Esophagus squamous epithelium (tissue), 4 donors: Measurements from ENCODE around the gene NAV3.

Source experiments
- POLR2A ChIP-seq, 4 donors: fragments of 450-650 bp; IDR thresholded peaks; one replicate each; pipeline ENCODE4 v1.6.1; 2017; ENCODE audit warnings: antibody characterized with exemption in 4 of 4, mild to moderate bottlenecking in 4 of 4, moderate library complexity in 3 of 4
- TF ChIP-seq, protein P1 (sequence below), 6 experiments: fragments of 450-650 bp in 4 of 6; fragments of 200-600 bp in 2 of 6; sonication (generic) in 2 of 6; IDR thresholded peaks; one replicate each; pipeline ENCODE4 v1.5.1; 2016 to 2019; ENCODE audit warnings: antibody characterized with exemption in 6 of 6, mild to moderate bottlenecking in 4 of 6, moderate library complexity in 4 of 6

- TF ChIP-seq, protein P1, sequence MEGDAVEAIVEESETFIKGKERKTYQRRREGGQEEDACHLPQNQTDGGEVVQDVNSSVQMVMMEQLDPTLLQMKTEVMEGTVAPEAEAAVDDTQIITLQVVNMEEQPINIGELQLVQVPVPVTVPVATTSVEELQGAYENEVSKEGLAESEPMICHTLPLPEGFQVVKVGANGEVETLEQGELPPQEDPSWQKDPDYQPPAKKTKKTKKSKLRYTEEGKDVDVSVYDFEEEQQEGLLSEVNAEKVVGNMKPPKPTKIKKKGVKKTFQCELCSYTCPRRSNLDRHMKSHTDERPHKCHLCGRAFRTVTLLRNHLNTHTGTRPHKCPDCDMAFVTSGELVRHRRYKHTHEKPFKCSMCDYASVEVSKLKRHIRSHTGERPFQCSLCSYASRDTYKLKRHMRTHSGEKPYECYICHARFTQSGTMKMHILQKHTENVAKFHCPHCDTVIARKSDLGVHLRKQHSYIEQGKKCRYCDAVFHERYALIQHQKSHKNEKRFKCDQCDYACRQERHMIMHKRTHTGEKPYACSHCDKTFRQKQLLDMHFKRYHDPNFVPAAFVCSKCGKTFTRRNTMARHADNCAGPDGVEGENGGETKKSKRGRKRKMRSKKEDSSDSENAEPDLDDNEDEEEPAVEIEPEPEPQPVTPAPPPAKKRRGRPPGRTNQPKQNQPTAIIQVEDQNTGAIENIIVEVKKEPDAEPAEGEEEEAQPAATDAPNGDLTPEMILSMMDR (IDR thresholded peaks at IDR 0.05) = no peak
- TF ChIP-seq POLR2A (IDR thresholded peaks at IDR 0.05) = no peak
Measured at GRCh38 chr12:77821699-77822203, 8.9 kb upstream of the NAV3 start.
